Activated CD8-positive, alpha-beta T cell treated with anti-CD3 and anti-CD28 coated beads for 36 hours (primary cell): ENCODE results near the gene CA5A. TPM values are rescaled to one million over a fixed set of nuclear protein-coding genes. Genes with fewer than 3 reads are reported as not detected.

Source experiments
- ATAC-seq: fragments of 200-7000 bp; cut with Tn5 transposase; one replicate; pipeline ENCODE4 v1.10.0; 2021; ENCODE audit warnings: mild to moderate bottlenecking, moderate library complexity
- CTCF ChIA-PET: fragments of 350-600 bp; sonication (Branson Sonifier 250); formaldehyde crosslinking; loops from one replicate; lab custom pipeline; 2021; ENCODE audit warnings: antibody characterized with exemption; lab: Charles Lee
- POLR2A ChIA-PET: fragments of 350-600 bp; sonication (Branson Sonifier 250); formaldehyde crosslinking; loops from one replicate; lab custom pipeline; 2021; ENCODE audit warnings: antibody characterized with exemption; lab: Charles Lee
- DNase-seq: peaks from one replicate; pipeline ENCODE4 v3.0.0-alpha.2; 2020
- H3K27ac Mint-ChIP-seq: one replicate; pipeline ENCODE4 v1.8.0; 2021; ENCODE audit warnings: mild to moderate bottlenecking, mixed read lengths
- H3K27me3 Mint-ChIP-seq: one replicate; pipeline ENCODE4 v1.8.0; 2021; ENCODE audit warnings: mixed read lengths
- H3K36me3 Mint-ChIP-seq: one replicate; pipeline ENCODE4 v1.8.0; 2021; ENCODE audit warnings: low read depth, mixed read lengths
- H3K4me1 Mint-ChIP-seq: one replicate; pipeline ENCODE4 v1.8.0; 2021; ENCODE audit warnings: low read depth, mixed read lengths
- H3K4me3 Mint-ChIP-seq: one replicate; pipeline ENCODE4 v1.8.0; 2021; ENCODE audit warnings: mild to moderate bottlenecking, moderate library complexity, mixed read lengths
- H3K9me3 Mint-ChIP-seq: one replicate; pipeline ENCODE4 v1.8.0; 2021; ENCODE audit warnings: mixed read lengths
- intact Hi-C: fragments of 100-400 bp; cut with micrococcal nuclease; formaldehyde crosslinking; loops from one replicate; pipeline ENCODE4 v1.10.0; 2022
- total RNA-seq, 2 experiments: library from RNA; stranded (reverse); gene quantifications; one replicate each; pipeline ENCODE4 v1.2.3, GENCODE V29; 2021
- TF ChIP-seq, protein P1 (sequence below): fragments of 200-600 bp; IDR thresholded peaks from one replicate; pipeline ENCODE4 v1.8.0; 2022; ENCODE audit warnings: antibody characterized with exemption, mild to moderate bottlenecking

The CA5A gene
- total RNA-seq, 2 experiments from 2014 or later = not detected

DNA sequence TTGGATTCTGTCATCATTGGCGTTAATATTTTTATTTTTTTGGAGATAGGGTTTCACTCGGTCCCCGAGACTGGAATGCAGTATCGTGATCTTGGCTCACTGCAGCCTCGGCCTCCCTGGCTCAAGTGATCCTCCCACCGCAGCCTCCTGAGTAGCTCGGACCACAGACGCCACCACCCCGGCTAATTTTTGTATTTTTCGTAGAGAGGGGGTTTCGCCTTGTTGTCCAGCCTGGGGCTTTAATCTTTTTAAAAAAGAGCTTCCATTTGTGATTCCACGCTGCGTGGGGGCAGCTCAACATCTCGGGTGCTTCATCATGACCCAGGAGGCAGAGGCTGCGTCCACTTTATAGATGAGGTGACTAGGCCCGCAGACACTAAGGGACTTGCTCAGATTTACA is 16.4 kb upstream of the CA5A start:
- Mint-ChIP-seq H3K36me3 (peaks cover 30% of the 10 kb centered on the region), H3K27ac (peak overlapping the region; percentile 99), H3K4me1 (peaks cover 62% of the 10 kb centered on the region), H3K27me3 (no peaks in the 10 kb centered on the region), H3K9me3 (no peaks in the 10 kb centered on the region), H3K4me3 (peak overlapping the region; percentile 88)
- intact Hi-C loops = no loop called here
- no peak for DNase-seq
- POLR2A ChIA-PET = interaction anchor here (1.0 to 1.9 kb wide), 3 partner anchors 10 to 85 kb away, joined by 3 to 10 read pairs (median 3); no protein-coding TSS in a partner anchor
- CTCF ChIA-PET = interaction anchor here (1.0 to 2.6 kb wide), 5 partner anchors 8 to 485 kb away, joined by 3 to 6 read pairs (median 4); no protein-coding TSS in a partner anchor
- no peak for ATAC-seq
- TF ChIP-seq, protein P1, sequence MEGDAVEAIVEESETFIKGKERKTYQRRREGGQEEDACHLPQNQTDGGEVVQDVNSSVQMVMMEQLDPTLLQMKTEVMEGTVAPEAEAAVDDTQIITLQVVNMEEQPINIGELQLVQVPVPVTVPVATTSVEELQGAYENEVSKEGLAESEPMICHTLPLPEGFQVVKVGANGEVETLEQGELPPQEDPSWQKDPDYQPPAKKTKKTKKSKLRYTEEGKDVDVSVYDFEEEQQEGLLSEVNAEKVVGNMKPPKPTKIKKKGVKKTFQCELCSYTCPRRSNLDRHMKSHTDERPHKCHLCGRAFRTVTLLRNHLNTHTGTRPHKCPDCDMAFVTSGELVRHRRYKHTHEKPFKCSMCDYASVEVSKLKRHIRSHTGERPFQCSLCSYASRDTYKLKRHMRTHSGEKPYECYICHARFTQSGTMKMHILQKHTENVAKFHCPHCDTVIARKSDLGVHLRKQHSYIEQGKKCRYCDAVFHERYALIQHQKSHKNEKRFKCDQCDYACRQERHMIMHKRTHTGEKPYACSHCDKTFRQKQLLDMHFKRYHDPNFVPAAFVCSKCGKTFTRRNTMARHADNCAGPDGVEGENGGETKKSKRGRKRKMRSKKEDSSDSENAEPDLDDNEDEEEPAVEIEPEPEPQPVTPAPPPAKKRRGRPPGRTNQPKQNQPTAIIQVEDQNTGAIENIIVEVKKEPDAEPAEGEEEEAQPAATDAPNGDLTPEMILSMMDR = no peak

DNA sequence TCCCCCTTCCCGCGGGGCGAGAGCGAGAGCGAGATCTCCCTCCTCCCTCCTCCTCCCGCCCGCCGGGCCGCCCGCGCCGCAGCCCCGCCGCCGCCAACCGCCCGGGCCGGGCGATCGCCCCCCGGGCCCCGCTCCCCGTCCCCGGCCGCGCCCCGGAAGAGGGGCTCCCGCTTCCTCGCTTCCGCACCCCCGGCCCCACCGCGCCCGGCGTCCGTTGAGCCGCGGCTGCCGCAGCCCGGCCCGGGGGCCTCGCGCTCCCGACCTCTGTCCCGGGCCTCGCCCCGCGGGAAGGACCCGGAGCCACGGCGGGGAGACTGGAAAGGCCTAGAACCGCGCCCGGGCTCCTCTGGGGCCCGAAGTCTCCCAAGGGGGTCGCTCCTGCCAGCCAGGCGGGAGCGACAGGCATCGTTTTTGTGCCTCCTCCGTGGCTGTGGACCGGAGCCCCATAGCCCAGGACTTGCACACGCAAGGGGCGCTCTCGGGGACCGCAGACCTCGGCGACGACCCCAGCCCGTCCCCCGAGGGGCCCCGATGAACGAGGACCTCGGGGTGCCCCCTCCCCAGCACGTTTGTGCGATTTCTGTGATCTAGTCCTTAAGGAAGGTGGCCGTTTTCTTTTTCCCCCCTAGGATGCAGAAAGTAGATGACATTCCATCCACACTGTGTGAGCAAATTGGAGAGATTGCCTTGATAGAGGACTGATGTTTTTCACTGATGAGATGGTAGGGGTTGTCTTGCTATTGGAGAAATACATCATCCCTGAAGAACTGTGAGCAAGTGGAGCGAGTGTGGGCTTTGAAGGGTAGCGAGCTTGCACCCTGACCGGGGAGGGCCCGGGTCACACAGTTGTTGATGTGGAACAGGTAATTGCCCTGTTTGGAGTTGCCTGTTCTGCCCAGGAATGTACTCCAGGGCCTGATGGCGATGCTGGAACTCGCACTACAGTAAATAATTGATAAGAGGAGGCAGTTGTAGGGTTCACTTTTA is 15.5 kb upstream of the CA5A start:
- ChIA-PET CTCF (interaction anchor here (0.6 to 2.0 kb wide), 12 partner anchors 8 to 173 kb away, joined by 3 to 12 read pairs (median 3); no protein-coding TSS in a partner anchor), POLR2A (interaction anchor here (0.7 to 1.9 kb wide), 8 partner anchors 9 to 84 kb away, joined by 3 to 10 read pairs (median 3); no protein-coding TSS in a partner anchor)
- Mint-ChIP-seq H3K4me1 (peaks cover 58% of the 10 kb centered on the region), H3K27ac (peak overlapping the region; percentile 99), H3K27me3 (no peaks in the 10 kb centered on the region), H3K36me3 (peaks cover 22% of the 10 kb centered on the region), H3K4me3 (peak overlapping the region; percentile 88), H3K9me3 (no peaks in the 10 kb centered on the region)
- DNase-seq (peak; percentile 35), ATAC-seq (no peak)
- TF ChIP-seq, protein P1 = no peak
- intact Hi-C loops = no loop called here

- CTCF ChIA-PET = interaction anchor here (0.6 to 2.0 kb wide), 10 partner anchors 9 to 172 kb away, joined by 3 to 12 read pairs (median 4); no protein-coding TSS in a partner anchor
- TF ChIP-seq, protein P1 = peak; percentile 73
- no peaks in the 10 kb centered on the region for H3K9me3 Mint-ChIP-seq
- peaks cover 19% of the 10 kb centered on the region for H3K36me3 Mint-ChIP-seq
- POLR2A ChIA-PET = interaction anchor here (0.7 to 1.2 kb wide), 5 partner anchors 10 to 55 kb away, joined by 3 to 10 read pairs (median 3); no protein-coding TSS in a partner anchor
- peaks cover 51% of the 10 kb centered on the region for H3K4me1 Mint-ChIP-seq
- peak within 1 kb of the TSS; percentile 88 for H3K4me3 Mint-ChIP-seq
- peak within 1 kb of the TSS; percentile 99 for H3K27ac Mint-ChIP-seq
- DNase-seq = peak; percentile 99
- ATAC-seq = peak; percentile 95
- no peaks in the 10 kb centered on the region for H3K27me3 Mint-ChIP-seq
- intact Hi-C loops = no loop called here
Observed at GRCh38 chr16:87950765-87951551, 14.6 kb upstream of the CA5A start, which contains the start of gene BANP. Gene BANP, plus strand, starts transcription at chr16:87951434. Its CDS starts 23,682 bp downstream, at chr16:87975116.

- no peak for DNase-seq
- Mint-ChIP-seq H3K4me1 (peaks cover 40% of the 10 kb centered on the region), H3K27me3 (no peaks in the 10 kb centered on the region), H3K27ac (peak overlapping the region; percentile 11), H3K36me3 (peaks cover 19% of the 10 kb centered on the region), H3K4me3 (peak overlapping the region; percentile 13), H3K9me3 (no peaks in the 10 kb centered on the region)
- ChIA-PET CTCF (interaction anchor here (0.9 to 1.9 kb wide), 8 partner anchors 7 to 170 kb away, joined by 3 to 12 read pairs (median 4); no protein-coding TSS in a partner anchor), POLR2A (interaction anchor here (1.0 to 1.4 kb wide), 2 partner anchors 75 to 81 kb away, joined by 3 read pairs; no protein-coding TSS in a partner anchor)
- TF ChIP-seq, protein P1 = no peak
- intact Hi-C loops = no loop called here
- ATAC-seq = no peak
Observed at GRCh38 chr16:87949071-87949744, 12.9 kb upstream of the CA5A start.
